IPS-NIHi11 (cell line): ENCODE data around the gene KIAA0825.

Experiments used
- DNase-seq: peaks from one replicate; pipeline ENCODE4 v3.0.0; 2012; ENCODE audit warnings: mixed read lengths, low spot score

Gene KIAA0825

GRCh38 chr5:94240596-94240992 is 377.8 kb downstream of the KIAA0825 start:
- DNase-seq, result peak; percentile 14

DNA sequence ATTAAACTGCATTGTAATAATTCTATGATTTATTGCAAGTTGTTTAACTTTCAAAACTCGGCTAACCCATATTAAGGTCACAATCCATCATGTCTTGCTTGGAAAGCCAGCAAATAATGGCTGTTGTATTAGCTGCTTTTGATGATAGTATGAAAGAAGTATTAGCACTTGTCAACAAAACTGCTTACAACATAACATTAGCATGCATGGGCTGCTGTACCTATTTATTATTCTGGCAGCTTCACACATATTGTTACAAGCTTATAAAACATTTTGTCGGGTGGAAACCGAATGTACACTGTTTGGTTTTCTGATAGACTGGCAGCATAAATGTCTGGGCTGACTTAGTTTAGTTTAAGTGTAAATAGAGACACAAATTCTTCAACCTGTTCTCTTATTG is 378.3 kb downstream of the KIAA0825 start:
- DNase-seq, result no peak

- no peak for DNase-seq
Measured at GRCh38 chr5:94239266-94239665, 379.1 kb downstream of the KIAA0825 start.

DNA sequence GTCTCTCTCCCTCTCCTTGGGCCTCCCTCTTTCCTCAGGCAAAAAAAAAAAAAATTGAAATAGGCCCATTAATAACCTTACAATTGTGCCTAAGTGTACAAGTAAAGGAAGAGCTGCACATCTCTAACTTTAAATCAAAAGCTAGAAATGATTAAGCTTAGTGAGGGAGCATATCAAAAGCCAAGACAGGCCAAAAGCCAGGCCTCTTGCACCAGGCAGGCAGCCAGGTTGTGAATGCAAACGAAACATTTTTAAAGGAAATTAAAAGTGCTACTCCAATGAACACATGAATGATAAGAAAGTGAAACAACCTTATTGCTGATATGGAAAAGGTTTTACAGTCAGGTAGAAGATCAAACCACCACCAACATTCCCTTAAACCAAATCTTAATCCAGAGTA is 383.4 kb downstream of the KIAA0825 start:
- DNase-seq, result no peak

DNA sequence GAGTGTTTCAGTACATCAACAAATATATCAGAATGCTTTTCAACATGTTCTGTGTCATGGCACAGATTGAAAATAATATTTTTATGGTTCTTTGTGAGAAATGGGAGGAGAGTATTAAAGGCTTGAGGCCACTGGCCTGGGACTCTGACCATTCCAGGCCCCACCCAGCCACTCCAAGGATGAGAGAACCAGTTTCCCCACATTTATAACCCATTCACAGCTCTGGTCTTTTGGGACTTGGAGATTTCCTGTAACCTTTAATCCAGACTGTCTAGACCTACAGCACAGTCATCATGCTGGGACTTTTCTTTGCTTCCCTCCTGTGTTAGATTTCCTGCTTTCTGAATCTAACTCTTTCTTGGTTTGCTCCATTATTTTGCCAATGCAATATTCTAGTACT is 389.6 kb downstream of the KIAA0825 start:
- no peak for DNase-seq

GRCh38 chr5:94223235-94223634 is 395.2 kb downstream of the KIAA0825 start:
- DNase-seq, result no peak

DNA sequence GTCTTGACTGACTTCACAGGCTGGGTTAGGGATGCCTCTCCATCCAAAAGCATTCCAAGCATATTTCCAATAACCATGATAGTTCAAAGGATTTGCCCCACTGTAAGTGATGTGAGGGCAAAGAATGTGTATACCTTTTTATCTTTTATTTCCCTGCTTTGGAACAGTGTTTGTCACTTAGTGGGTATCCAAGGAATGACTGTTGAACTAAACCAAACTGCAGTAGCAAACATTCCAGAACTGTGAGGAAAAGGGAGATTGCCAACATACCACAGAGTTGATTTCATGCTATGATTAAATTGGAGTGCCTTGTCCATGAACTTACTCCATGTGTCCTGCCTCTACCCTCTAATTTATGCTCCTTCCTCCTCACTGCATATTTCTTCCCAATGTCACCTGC is 400.0 kb downstream of the KIAA0825 start:
- no peak for DNase-seq

DNA sequence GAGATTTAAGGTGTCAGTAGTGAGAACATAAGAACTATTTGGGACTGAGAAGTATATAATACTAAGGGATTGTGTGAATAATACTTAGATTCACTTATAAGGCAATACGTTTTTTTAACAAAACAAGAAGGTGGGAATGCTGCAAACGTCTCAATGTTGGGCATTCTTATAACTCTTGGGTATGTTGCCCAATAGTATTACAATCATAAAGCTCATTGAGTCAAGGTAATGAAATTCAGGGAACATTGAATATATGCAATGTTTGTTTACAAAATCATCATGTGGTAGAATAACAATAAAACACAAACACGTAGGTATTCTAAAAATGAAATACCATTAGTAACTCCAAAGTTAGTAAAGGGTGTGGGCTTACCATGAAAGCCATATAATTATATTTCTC is 400.7 kb downstream of the KIAA0825 start:
- DNase-seq, result no peak

- DNase-seq, result no peak
Measured at GRCh38 chr5:94217216-94217615, 401.2 kb downstream of the KIAA0825 start.

GRCh38 chr5:94212476-94212875 is 405.9 kb downstream of the KIAA0825 start:
- no peak for DNase-seq

GRCh38 chr5:94209774-94210355 is 408.5 kb downstream of the KIAA0825 start:
- DNase-seq, result no peak

GRCh38 chr5:94209272-94209671 is 409.1 kb downstream of the KIAA0825 start:
- DNase-seq, result no peak

- no peak for DNase-seq
Measured at GRCh38 chr5:94199566-94199965, 418.8 kb downstream of the KIAA0825 start.

DNA sequence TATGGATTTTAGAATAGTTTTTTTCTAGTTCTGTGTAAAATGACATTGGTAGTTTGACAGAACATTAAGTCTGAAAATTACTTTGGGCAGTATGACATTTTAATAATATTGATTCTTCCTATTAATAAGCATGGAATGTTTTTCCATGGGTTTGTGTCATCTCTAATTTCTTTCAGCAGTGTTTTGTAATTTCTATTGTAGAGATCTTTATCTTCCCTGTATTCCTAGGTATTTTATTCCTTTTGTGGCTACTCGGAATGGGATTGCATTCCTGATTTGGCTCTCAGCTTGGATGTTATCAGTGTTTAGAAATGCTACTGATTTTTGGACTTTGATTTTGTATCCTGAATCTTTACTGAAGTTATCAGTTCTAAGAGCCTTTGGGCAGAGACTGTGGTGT is 420.4 kb downstream of the KIAA0825 start:
- DNase-seq, result no peak

- no peak for DNase-seq
Measured at GRCh38 chr5:94196953-94197352, 421.5 kb downstream of the KIAA0825 start.

DNA sequence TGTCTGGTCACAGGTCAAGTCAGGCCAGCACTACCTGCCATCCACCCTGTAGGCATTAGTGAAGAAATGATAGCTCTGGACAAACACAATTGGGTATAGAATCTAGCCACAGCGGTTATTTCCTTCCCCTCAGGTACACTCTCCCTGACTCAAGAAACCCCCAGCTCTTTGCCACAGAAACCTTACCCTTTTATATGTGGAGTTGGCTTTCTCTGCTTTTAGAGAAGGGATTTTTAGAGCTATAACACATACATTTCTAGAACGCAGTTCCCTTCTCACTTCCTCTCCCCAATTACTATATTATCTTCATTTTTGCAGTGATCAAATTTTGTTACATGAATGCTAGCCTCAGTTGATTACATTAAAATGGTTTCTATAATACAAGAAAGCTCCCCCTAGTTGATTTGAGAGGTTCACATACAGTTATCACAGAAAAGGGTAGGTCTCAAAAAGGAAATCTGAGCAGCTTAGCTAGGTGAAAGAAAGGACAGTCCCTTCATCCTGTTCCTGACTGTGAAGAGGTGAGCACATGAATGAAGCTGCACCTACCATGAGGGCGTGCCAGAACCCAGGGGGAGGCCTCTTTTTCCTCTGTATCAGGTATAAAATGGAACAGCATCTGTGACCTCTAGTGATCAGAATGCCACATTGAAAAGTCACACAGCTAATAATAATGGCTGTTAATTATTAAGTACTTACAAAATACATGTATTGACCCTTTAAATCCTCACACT is 425.6 kb downstream of the KIAA0825 start:
- DNase-seq, result peak; percentile 8

DNA sequence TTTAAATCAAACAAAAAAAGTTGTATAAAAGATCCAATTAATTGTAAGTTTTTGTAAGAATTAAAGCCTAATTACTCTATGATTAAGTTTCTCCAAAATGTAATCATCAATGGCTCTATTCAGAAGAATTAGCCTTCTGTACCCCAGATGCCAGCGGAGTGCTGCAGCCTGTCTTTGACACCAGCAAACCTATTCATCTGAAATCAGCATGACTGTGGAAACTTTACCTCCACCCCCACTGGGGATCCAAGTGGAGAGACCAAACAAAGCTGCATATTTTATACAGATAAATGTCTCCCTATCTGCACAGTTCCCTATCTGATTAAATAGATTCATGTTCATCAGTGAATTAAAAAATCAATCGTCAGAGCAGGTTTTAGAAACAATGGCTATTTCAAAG is 426.8 kb downstream of the KIAA0825 start:
- DNase-seq, result peak; percentile 14

DNA sequence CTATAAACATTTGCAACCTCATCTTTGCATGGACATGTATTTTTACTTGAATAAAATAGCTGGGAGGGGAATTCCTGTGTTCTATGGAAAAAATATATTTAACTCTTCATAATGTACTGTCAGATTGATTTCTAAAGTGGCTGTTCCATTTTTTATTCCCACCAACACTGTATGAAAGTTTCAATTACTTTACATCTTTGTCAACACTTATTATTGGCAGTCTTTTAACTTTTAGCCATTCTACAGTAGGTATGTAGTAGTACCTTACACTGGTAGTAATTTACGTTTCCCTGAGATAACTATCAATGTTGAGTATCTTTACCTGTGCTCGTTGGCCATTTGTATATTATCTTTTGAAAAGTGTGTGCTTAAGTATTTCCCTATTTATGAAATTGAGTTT is 429.7 kb downstream of the KIAA0825 start:
- DNase-seq, result no peak

DNA sequence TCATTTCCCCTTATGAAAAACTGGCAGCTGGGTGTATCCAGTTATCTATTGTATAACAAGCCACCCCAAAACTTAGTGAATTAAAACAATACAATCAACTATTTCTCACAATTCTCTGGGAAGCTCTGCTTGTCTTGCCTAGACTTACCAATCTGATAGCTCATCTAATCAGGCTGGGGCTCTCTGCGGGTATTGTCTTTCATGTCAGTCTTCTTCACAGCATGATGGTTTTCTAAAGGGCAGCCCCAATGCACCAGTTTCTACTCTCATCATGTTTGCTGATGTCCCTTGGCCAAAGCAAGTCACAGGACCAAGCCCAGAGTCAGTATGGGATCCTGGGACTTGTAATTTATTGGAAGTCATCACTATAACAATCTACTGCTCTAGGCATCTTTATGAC is 433.5 kb downstream of the KIAA0825 start:
- DNase-seq, result peak; percentile 7

DNA sequence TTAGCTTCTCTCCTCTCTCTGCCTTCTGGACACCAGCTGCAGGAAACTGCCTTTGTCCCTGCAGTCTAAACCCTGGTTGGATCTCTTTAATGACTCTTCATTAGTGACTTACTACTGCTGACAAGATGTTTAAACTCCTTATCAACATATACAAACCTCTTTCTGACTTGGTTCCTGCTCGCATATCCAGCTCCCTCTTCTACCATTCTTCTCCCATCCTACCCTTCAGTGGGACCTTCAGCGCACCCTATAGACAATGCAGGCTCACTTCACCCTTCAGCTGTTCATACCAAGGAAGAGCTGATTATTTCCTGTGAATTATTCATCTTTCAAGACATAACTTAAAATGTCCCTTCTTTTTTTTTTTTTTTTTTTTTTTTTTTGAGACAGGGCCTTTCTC is 436.5 kb downstream of the KIAA0825 start:
- DNase-seq, result peak; percentile 26

DNA sequence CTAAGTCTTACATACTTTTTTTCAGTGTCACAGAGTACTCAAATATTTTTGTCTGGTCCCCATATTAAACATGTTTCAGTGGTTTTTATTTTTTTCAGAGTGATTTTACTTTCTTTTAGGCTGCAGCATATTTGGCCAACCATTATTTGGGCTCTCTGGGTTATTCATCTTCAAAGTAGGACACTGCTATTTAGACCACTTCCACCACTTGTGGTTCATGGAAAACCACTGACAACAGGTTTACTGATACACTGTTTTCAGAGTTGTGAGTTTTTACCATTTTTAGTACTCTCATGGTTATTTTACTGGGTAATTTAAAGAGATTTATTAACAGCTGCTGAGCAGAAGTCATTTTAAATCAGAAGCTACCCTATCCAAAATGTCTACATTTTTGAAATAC is 437.6 kb downstream of the KIAA0825 start:
- DNase-seq, result no peak

- no peak for DNase-seq
Measured at GRCh38 chr5:94175912-94176311, 442.5 kb downstream of the KIAA0825 start.

DNA sequence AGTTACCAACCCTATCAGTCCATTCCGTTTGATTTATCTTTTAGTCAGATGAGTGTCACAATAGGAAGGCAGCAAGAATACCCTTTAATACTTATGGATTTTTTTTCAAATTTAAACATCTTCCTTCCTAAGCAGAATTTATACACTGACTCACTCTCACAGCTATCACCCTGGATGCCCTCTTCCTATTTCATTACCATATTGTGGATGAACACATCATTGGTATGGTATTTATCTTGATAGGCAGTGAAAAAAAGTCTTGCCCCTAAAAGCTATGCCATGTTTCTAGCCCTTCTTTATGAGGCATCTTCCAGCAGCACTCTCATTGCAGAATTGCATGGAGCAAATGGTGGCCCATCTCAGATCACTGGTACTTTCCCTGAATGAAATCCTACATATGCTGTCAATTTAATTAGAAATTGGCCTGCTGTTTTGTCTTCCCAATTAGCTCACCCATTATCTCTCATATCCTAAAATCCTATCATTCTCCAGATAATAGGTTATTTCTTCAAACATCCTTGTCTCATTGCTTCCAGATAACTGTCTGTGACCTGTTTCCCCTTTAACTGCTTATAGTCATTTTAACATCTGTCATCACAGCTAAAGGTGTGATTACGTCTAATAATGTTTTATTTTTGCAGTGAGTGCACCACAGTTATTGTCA is 443.5 kb downstream of the KIAA0825 start:
- DNase-seq, result no peak

GRCh38 chr5:94173100-94173499 is 445.3 kb downstream of the KIAA0825 start:
- DNase-seq, result no peak
